Right lobe of liver (tissue), 6 donors: ENCODE results near the gene HIF1AN. TPM values are rescaled to one million over a fixed set of nuclear protein-coding genes. Genes with fewer than 3 reads are reported as not detected.
A peak's percentile ranks its signal among the peaks of the same experiment; 100 is the strongest.

ENCODE experiments used
- ATAC-seq, 4 donors: fragments of 200-7000 bp; cut with Tn5 transposase; one replicate each; pipeline ENCODE4 v1.9.1; 2020; ENCODE audit warnings: mild to moderate bottlenecking in 4 of 4, moderate library complexity in 4 of 4
- DNase-seq, 3 donors: peaks; one replicate each; pipeline ENCODE4 v3.0.0-alpha.2; 2020
- H3K27ac ChIP-seq, 3 donors: fragments of 200-600 bp; one replicate each; pipeline ENCODE4 v1.8.0; 2022
- H3K27me3 ChIP-seq, 2 donors: fragments of 200-600 bp; one replicate each; pipeline ENCODE4 v1.8.0; 2022
- H3K36me3 ChIP-seq, 4 donors: fragments of 200-600 bp; sonication (generic) in 1 of 4; one replicate each; pipeline versions ENCODE4 v1.5.1 to v1.8.0; 2017 to 2022; ENCODE audit warnings: control low read depth in 1 of 4
- H3K4me1 ChIP-seq, 4 donors: fragments of 200-600 bp; sonication (generic) in 1 of 4; one replicate each; pipeline versions ENCODE4 v1.5.1 to v1.8.0; 2017 to 2022; ENCODE audit warnings: control low read depth in 1 of 4
- H3K4me3 ChIP-seq, 3 donors: fragments of 200-600 bp; one replicate each; pipeline ENCODE4 v1.8.0; 2022
- H3K9me3 ChIP-seq, 4 donors: fragments of 200-600 bp; sonication (generic) in 1 of 4; one replicate each; pipeline versions ENCODE4 v1.5.1 to v1.8.0; 2017 to 2022; ENCODE audit warnings: control low read depth in 1 of 4
- CTCF ChIP-seq, 4 donors: fragments of 200-600 bp in 3 of 4; fragments of 450-650 bp in 1 of 4; IDR thresholded peaks; one replicate each; pipeline versions ENCODE4 v1.5.1 to v1.8.0; 2016 to 2022; ENCODE audit warnings: antibody characterized with exemption in 4 of 4, mild to moderate bottlenecking in 2 of 4
- POLR2A ChIP-seq: fragments of 450-650 bp; IDR thresholded peaks from one replicate; pipeline ENCODE4 v1.6.1; 2017; ENCODE audit warnings: antibody characterized with exemption, mild to moderate bottlenecking
- WGBS: methylation state at CpG from one replicate; pipeline ENCODE4 v1.1.6; 2018; ENCODE audit warnings: low coverage, low lambda C conversion rate; ENCODE audit not compliant: insufficient coverage; ENCODE audit errors: missing lambda C conversion rate; 5-methylcytosine and 5-hydroxymethylcytosine counted together
- intact Hi-C, 2 donors: fragments of 100-400 bp; cut with DNase I; formaldehyde crosslinking; loops; one replicate each; pipeline versions ENCODE4 v1.11.2 to v1.14.1; 2022
- total RNA-seq, 6 experiments: library from RNA; depleted of rRNA in 2 of 6; stranded (reverse); fragments of >200 nt in 2 of 6; fragmentation: NEBNext Ultra II Directional in 3 of 6; extraction: Animal tissue kit (Norgen Biotek cat#: 25700) in 3 of 6; gene quantifications; one replicate each; pipeline versions ENCODE4 v1.1.0 to v1.2.4, GENCODE V29; 2016 to 2023
- donor health status: DM: no; HTN: yes; CAD: no.
- donor health status: DM: no; HTN: no; CAD: no.
- donor health status: DM: no; HTN: no; CAD: no.
- donor health status: DM: no; HTN: yes; CAD: no.
- donor health status: DM: no; HTN: yes; CAD: no.

HIF1AN gene
- total RNA-seq, 6 experiments from 2014 or later: 4.5 to 13.9 (median 11.3) TPM

GRCh38 chr10:100562008-100562672 lies 26.4 kb downstream of the HIF1AN start:
- H3K4me1 ChIP-seq: peaks cover 0 to 6% (median 0%) of the 10 kb centered on the region in 4 donors
- H3K27me3 ChIP-seq: no peaks in the 10 kb centered on the region
- intact Hi-C loops: loop anchor here (5.0 to 10.0 kb wide), 4 partner anchors 180 to 313 kb away; partner anchors contain the start of gene PAX2 (in 1 of the 2)
- no peak overlapping the region for H3K27ac ChIP-seq
- no peaks in the 10 kb centered on the region for H3K9me3 ChIP-seq
- peak; percentile 93 to 98 (median 95) for ATAC-seq
- H3K36me3 ChIP-seq: no peaks in the 10 kb centered on the region
- peak; percentile 62 to 80 (median 67) for DNase-seq
- TF ChIP-seq POLR2A (no peak), CTCF (IDR thresholded peaks at IDR 0.05) (peak; percentile 75 to 93 (median 77))
- 25% methylated on average over 9 of the region's 62 CpGs for WGBS
- H3K4me3 ChIP-seq: no peak overlapping the region

- DNase-seq (no peak), ATAC-seq (no peak)
- TF ChIP-seq POLR2A (no peak), CTCF (IDR thresholded peaks at IDR 0.05) (no peak)
Measured at GRCh38 chr10:100565206-100565985, 29.7 kb downstream of the HIF1AN start.

DNA sequence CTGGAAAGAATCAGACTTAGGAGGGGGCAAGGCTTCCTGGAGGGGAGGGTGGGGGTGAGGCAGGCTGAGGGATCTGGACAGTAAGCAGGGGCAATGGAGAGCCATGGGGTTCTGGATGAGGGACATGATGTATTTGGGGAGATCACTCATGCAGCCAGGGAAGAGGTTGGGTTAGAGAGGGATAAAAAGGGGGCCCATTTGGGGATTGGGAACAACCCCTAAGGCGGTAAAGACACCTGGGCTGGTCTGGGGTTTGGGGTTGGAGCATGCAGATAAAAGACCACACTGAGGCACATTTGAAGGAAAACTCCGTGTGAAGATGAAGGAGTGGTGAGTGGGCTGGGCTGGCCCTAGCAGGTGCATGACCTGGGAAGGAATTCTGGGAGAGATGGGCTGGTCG lies 30.8 kb downstream of the HIF1AN start:
- TF ChIP-seq POLR2A (no peak), CTCF (IDR thresholded peaks at IDR 0.05) (no peak)
- WGBS: 44% methylated on average over 3 of the region's 3 CpGs
- Histone ChIP-seq H3K4me1 (peaks cover 0 to 6% (median 0%) of the 10 kb centered on the region in 4 donors), H3K9me3 (no peaks in the 10 kb centered on the region), H3K36me3 (no peaks in the 10 kb centered on the region), H3K27ac (no peak overlapping the region), H3K4me3 (no peak overlapping the region), H3K27me3 (no peaks in the 10 kb centered on the region)
- DNase-seq (no peak), ATAC-seq (no peak)
- intact Hi-C loops: loop anchor here (10.0 kb wide), 3 partner anchors 178 to 308 kb away; partner anchors contain the start of gene PAX2 (in 1 of the 2)

More at GRCh38 chr10:100565206-100565985, 29.7 kb downstream of the HIF1AN start:
- peaks cover 0 to 6% (median 0%) of the 10 kb centered on the region in 4 donors for H3K4me1 ChIP-seq
- no peaks in the 10 kb centered on the region for H3K36me3 ChIP-seq
- H3K27ac ChIP-seq: no peak overlapping the region
- intact Hi-C loops: loop anchor here (10.0 kb wide), 3 partner anchors 179 to 309 kb away; partner anchors contain the start of gene PAX2 (in 1 of the 2)
- no peak overlapping the region for H3K4me3 ChIP-seq
- 45% methylated on average over 8 of the region's 9 CpGs for WGBS
- H3K27me3 ChIP-seq: no peaks in the 10 kb centered on the region
- H3K9me3 ChIP-seq: no peaks in the 10 kb centered on the region

GRCh38 chr10:100567249-100567648 lies 31.5 kb downstream of the HIF1AN start:
- ATAC-seq: no peak
- peaks cover 0 to 4% (median 0%) of the 10 kb centered on the region in 4 donors for H3K4me1 ChIP-seq
- H3K9me3 ChIP-seq: no peaks in the 10 kb centered on the region
- no peak for DNase-seq
- H3K36me3 ChIP-seq: no peaks in the 10 kb centered on the region
- no peak overlapping the region for H3K27ac ChIP-seq
- no peak overlapping the region for H3K4me3 ChIP-seq
- H3K27me3 ChIP-seq: no peaks in the 10 kb centered on the region
- intact Hi-C loops: loop anchor here (10.0 kb wide), 3 partner anchors 178 to 308 kb away; partner anchors contain the start of gene PAX2 (in 1 of the 2)
- WGBS: 39% methylated on average over 8 of the region's 11 CpGs
- TF ChIP-seq POLR2A (no peak), CTCF (IDR thresholded peaks at IDR 0.05) (no peak)
